ENCODE measurements around the gene TSPAN17. TPM values are rescaled to one million over a fixed set of nuclear protein-coding genes. Genes with fewer than 3 reads are reported as not detected.

TSPAN17 gene
- total and polyA plus RNA-seq, 9 of the 15 experiments (the other 6 are each of a cell fraction or from before 2014, with no cell fraction given) = 0.73 to 58.3 (median 34.5) TPM

DNA sequence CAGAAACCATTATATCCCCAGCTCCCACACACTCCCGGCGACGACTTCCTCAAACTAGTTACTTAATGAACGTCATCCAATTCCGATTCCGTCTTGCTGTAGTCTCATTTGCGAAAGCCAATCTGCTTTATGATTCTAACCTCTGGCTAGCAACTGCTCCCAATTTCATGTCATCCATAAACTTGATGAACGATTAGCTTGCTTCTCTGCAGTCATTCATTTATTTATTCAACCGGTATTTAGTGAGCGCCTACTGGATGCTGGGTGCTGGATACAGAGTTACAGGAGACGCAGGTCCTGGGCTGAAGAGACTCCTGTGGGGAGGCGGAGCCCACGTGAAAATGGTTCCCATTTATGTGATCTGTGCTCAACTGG lies 46.2 kb downstream of the TSPAN17 start:
- H2AFZ ChIP-seq (ENCODE audit: low read depth, low read length) = no peak overlapping the region
- peaks cover 32 to 82% of the 10 kb centered on the region in 2 experiments for H3K27me3 ChIP-seq (ENCODE audit: control insufficient read depth in 2 of 2, insufficient read depth in 2 of 2, low read length in 2 of 2)
- H3K9ac ChIP-seq (ENCODE audit: insufficient read depth in 1 of 2, low read depth in 2 of 2, low read length in 2 of 2) = no peak overlapping the region
- peak in 1 of 4 experiments; percentile 35 for DNase-seq (ENCODE audit: extremely low read depth in 1 of 4, low spot score in 3 of 4)
- WGBS (ENCODE audit: insufficient coverage, low coverage, missing lambda C conversion rate) = 3% methylated on average over 13 of the region's 13 CpGs
- H3K9me3 ChIP-seq (replicated peaks; ENCODE audit: control insufficient read depth, insufficient read depth, low read depth, low read length) = no peaks in the 10 kb centered on the region
- H3K4me2 ChIP-seq (ENCODE audit: insufficient read depth, low read length) = no peak overlapping the region
- peak; percentile 67 for FAIRE-seq
- ATAC-seq = peak; percentile 51
- no peaks in the 10 kb centered on the region for H3K9me1 ChIP-seq (ENCODE audit: control insufficient read depth, insufficient read depth, low read length)
- POLR2A ChIA-PET = interaction anchor here (0.6 to 0.9 kb wide), 2 partner anchors 28 to 607 kb away, joined by 4 read pairs; no protein-coding TSS in a partner anchor
- H3K4me3 ChIP-seq = no peak overlapping the region
- H3K4me1 ChIP-seq (replicated peaks in 1 of 2; ENCODE audit: control insufficient read depth in 2 of 2, insufficient read depth in 2 of 2, low read length in 2 of 2) = peaks cover 0 to 12% of the 10 kb centered on the region in 2 experiments; a peak in 3 of 5 replicates
- no TSS peak for BruUV-seq (replicated peaks)
- H3K27ac ChIP-seq (ENCODE audit: extremely low read depth, low read depth, low read length) = no peak overlapping the region
- CTCF ChIA-PET (ENCODE audit: low intra/inter-chr PET ratio) = no interaction called here
- intact Hi-C loops (cut with micrococcal nuclease) = no loop called here
- in situ Hi-C loops (cut with MboI) = no loop called here
- no peaks in the 10 kb centered on the region for H3K36me3 ChIP-seq (ENCODE audit: control insufficient read depth, insufficient read depth, low read length)
- H3K79me2 ChIP-seq (ENCODE audit: control insufficient read depth, insufficient read depth, low read length) = no peaks in the 10 kb centered on the region
- H4K20me1 ChIP-seq (replicated peaks; ENCODE audit: control insufficient read depth, insufficient read depth, low read length) = no peaks in the 10 kb centered on the region; the same call in 1 of the 2 replicates
- TF ChIP-seq SPI1 (IDR thresholded peaks at IDR 0.05; ENCODE audit: borderline replicate concordance, low read depth, low read length) = peak; percentile 89
- 0 out of 2 replicates have a peak, but pooled peaks have one; percentile 15 for TF ChIP-seq CBFA2T3 (IDR thresholded peaks at IDR 0.05)
- TF ChIP-seq ZNF639 (CRISPR knock-in tag; conservative IDR thresholded peaks at IDR 0.05 in 1 of 2, IDR thresholded peaks at IDR 0.05 in 1 of 2) = no peak
- peak; percentile 7; the same call in 1 of the 2 replicates for TF ChIP-seq REST (IDR thresholded peaks at IDR 0.05; ENCODE audit: borderline replicate concordance)
- no peak for TF ChIP-seq REST (CRISPR knock-in tag; IDR thresholded peaks at IDR 0.05; ENCODE audit: low read depth)
- peak; percentile 46; the same call in 1 of the 2 replicates for TF ChIP-seq TEAD4 (IDR thresholded peaks at IDR 0.05; ENCODE audit: low read length)
- no peak for TF ChIP-seq TEAD4 (CRISPR knock-in tag; IDR thresholded peaks at IDR 0.05; ENCODE audit: borderline replicate concordance)
- peak; percentile 37 for TF ChIP-seq CREM (IDR thresholded peaks at IDR 0.05; ENCODE audit: low read depth)
- peak; percentile 89 for TF ChIP-seq BHLHE40 (IDR thresholded peaks at IDR 0.05; ENCODE audit: low read length)
- peak; percentile 92 for TF ChIP-seq ZKSCAN8 (CRISPR knock-in tag; IDR thresholded peaks at IDR 0.05)
- TF ChIP-seq ARID1B (IDR thresholded peaks at IDR 0.05) = 0 out of 2 replicates have a peak, but pooled peaks have one; percentile 21
- no peak for TF ChIP-seq RUNX1 (IDR thresholded peaks at IDR 0.05; ENCODE audit: low read depth)
- no peak for TF ChIP-seq TBP (optimal IDR thresholded peaks at IDR 0.05; ENCODE audit: low read depth, low read length)
- peak; percentile 50; the same call in 1 of the 2 replicates for TF ChIP-seq KLF16 (IDR thresholded peaks at IDR 0.05)
- TF ChIP-seq GTF2F1 (IDR thresholded peaks at IDR 0.05; ENCODE audit: low read depth, low read length) = no peak
